Body of pancreas (tissue), 4 donors: Measurements from ENCODE around the gene MED13L.

Experiments used
- POLR2A ChIP-seq, 3 donors: fragments of 450-650 bp; IDR thresholded peaks; one replicate each; pipeline ENCODE4 v1.6.1; 2016; ENCODE audit warnings: antibody characterized with exemption in 3 of 3, mild to moderate bottlenecking in 2 of 3
- TF ChIP-seq, protein P1 (sequence below), 7 experiments: fragments of 450-650 bp in 4 of 7; fragments of 200-600 bp in 3 of 7; sonication (generic) in 3 of 7; IDR thresholded peaks; one replicate each; pipeline ENCODE4 v1.5.1; 2016 to 2019; ENCODE audit warnings: antibody characterized with exemption in 7 of 7

DNA sequence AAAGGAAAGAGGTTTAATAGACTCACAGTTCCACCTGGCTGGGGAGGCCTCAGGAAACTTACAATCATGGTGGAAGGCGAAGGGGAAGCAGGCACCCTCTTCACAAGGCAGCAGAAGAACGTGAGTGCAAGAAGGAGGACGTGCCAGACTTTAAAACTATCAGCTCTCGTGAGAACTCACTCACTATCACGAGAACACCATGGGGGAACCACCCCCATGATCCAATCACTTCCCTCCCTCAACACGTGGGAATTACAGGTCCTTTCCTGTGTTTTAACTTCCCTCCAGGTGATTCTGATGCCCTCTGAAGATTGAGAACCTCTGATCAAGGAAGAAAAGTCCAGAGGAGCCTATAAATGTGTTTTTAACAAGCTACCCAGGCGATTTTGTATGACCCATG lies 358.7 kb downstream of the MED13L start:
- TF ChIP-seq, protein P1, sequence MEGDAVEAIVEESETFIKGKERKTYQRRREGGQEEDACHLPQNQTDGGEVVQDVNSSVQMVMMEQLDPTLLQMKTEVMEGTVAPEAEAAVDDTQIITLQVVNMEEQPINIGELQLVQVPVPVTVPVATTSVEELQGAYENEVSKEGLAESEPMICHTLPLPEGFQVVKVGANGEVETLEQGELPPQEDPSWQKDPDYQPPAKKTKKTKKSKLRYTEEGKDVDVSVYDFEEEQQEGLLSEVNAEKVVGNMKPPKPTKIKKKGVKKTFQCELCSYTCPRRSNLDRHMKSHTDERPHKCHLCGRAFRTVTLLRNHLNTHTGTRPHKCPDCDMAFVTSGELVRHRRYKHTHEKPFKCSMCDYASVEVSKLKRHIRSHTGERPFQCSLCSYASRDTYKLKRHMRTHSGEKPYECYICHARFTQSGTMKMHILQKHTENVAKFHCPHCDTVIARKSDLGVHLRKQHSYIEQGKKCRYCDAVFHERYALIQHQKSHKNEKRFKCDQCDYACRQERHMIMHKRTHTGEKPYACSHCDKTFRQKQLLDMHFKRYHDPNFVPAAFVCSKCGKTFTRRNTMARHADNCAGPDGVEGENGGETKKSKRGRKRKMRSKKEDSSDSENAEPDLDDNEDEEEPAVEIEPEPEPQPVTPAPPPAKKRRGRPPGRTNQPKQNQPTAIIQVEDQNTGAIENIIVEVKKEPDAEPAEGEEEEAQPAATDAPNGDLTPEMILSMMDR (IDR thresholded peaks at IDR 0.05) = no peak
- no peak for TF ChIP-seq POLR2A (IDR thresholded peaks at IDR 0.05)
